ENCODE data around the gene ADAM10. TPM values are rescaled to one million over a fixed set of nuclear protein-coding genes. Genes with fewer than 3 reads are reported as not detected.

ADAM10 gene
- total and polyA plus RNA-seq, 2 of the 8 experiments (the other 6 are each of a cell fraction or from before 2014, with no cell fraction given) = 46.5 to 163 TPM

DNA sequence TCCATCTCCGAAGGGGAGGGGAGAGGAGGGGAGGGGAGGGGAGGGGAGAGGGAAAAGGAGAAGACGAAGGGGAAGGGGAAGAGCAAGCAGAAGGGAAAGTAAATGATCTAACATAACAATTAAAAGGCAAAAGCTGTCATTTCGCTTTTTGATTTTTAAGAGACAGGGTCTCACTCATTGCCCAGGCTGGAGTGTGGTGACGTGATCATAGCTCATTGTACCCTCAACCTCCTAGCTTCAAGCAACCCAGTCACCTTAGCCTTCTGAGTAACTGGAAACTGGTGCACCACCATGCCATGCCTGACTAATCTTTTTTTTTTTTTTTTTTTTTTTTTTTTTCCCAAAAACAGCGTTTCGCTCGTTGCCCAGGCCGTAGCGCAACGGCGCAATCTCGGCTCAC is 22.6 kb downstream of the ADAM10 start:
- Histone ChIP-seq H3K79me1 (ENCODE audit: low read depth, low read length) (peaks cover 7% of the 10 kb centered on the region), H3K27ac (ENCODE audit: low read depth, low read length) (no peak overlapping the region), H3K79me2 (ENCODE audit: control insufficient read depth in 1 of 2, insufficient read depth in 2 of 2, low read length in 2 of 2) (peaks cover 0 to 96% of the 10 kb centered on the region in 2 experiments; a peak in 3 of 4 replicates), H3K9me3 (ENCODE audit: insufficient read depth in 2 of 2, low read depth in 1 of 2, low read length in 1 of 2) (no peaks in the 10 kb centered on the region), H3K27me3 (replicated peaks in 1 of 4; ENCODE audit: control insufficient read depth in 3 of 4, extremely low read depth in 1 of 4, insufficient read depth in 3 of 4, low read length in 3 of 4) (no peaks in the 10 kb centered on the region), H2BK5ac (ENCODE audit: low read depth, low read length) (no peak overlapping the region), H3K4me2 (ENCODE audit: insufficient read depth in 1 of 2, low read depth in 2 of 2, low read length in 2 of 2) (no peak overlapping the region), H2AK5ac (ENCODE audit: low read depth, low read length) (no peak overlapping the region), H3K4ac (replicated peaks; ENCODE audit: insufficient read length, low read depth, low read length) (no peak overlapping the region), H4K91ac (replicated peaks; ENCODE audit: insufficient read length, low read length) (no peak overlapping the region), H3K9ac (replicated peaks in 1 of 4; ENCODE audit: extremely low read depth in 1 of 4, low read depth in 3 of 4, low read length in 3 of 4) (no peak overlapping the region), H2AFZ (ENCODE audit: low read length) (no peak overlapping the region), H3K4me1 (replicated peaks in 1 of 4; ENCODE audit: control insufficient read depth in 3 of 4, insufficient read depth in 4 of 4, low read length in 3 of 4) (no peaks in the 10 kb centered on the region; a peak in 3 of 7 replicates), H3K23ac (ENCODE audit: insufficient read length) (no peak overlapping the region), H2BK12ac (ENCODE audit: low read depth, low read length) (no peak overlapping the region), H3K4me3 (ENCODE audit: extremely low read depth in 1 of 4, insufficient read depth in 2 of 4, low read depth in 3 of 4, low read length in 4 of 4) (no peak overlapping the region), H4K5ac (ENCODE audit: insufficient read length, low read depth, low read length) (no peak overlapping the region), H4K8ac (ENCODE audit: extremely low read depth, insufficient read depth, low read length) (no peak overlapping the region), H2BK120ac (replicated peaks; ENCODE audit: low read depth, low read length) (no peak overlapping the region), H4K20me1 (replicated peaks in 1 of 2; ENCODE audit: control insufficient read depth in 1 of 2, insufficient read depth in 2 of 2, low read length in 2 of 2) (peaks cover 8 to 9% of the 10 kb centered on the region in 2 experiments), H3K18ac (ENCODE audit: extremely low read depth, low read length) (no peak overlapping the region; the same call in 1 of the 2 replicates), H2BK20ac (ENCODE audit: low read length) (no peak overlapping the region), H3K23me2 (ENCODE audit: low read depth, low read length) (no peaks in the 10 kb centered on the region), H3K14ac (ENCODE audit: insufficient read length) (no peak overlapping the region), H3K56ac (replicated peaks; ENCODE audit: insufficient read length, low read depth, low read length) (no peak overlapping the region), H2BK15ac (ENCODE audit: low read length) (no peak overlapping the region), H3K36me3 (ENCODE audit: control insufficient read depth in 2 of 4, insufficient read depth in 4 of 4, low read length in 3 of 4) (no peaks in the 10 kb centered on the region; a peak in 1 of 8 replicates)
- TF ChIP-seq MAFK (IDR thresholded peaks at IDR 0.05; ENCODE audit: low read depth, low read length) (no peak), SP4 (IDR thresholded peaks at IDR 0.05; ENCODE audit: low read length) (no peak), SIN3A (conservative IDR thresholded peaks at IDR 0.05 in 1 of 2, IDR thresholded peaks at IDR 0.05 in 1 of 2; ENCODE audit: low read depth in 1 of 2, low read length in 2 of 2) (no peak), RFX5 (IDR thresholded peaks at IDR 0.05; ENCODE audit: borderline replicate concordance, low read depth, low read length) (no peak), CBX5 (IDR thresholded peaks at IDR 0.05; ENCODE audit: low read depth, low read length) (no peak), RAD21 (IDR thresholded peaks at IDR 0.05 in 1 of 2, conservative IDR thresholded peaks at IDR 0.05 in 1 of 2; ENCODE audit: low read depth in 2 of 2, low read length in 2 of 2) (no peak), PHF8 (conservative IDR thresholded peaks at IDR 0.05; ENCODE audit: low read depth, low read length) (no peak), GTF2F1 (IDR thresholded peaks at IDR 0.05; ENCODE audit: borderline replicate concordance, low read depth, low read length) (no peak), BCL11A (IDR thresholded peaks at IDR 0.05; ENCODE audit: low read depth in 2 of 2, low read length in 2 of 2) (no peak), KDM1A (IDR thresholded peaks at IDR 0.05; ENCODE audit: borderline replicate concordance, low read length) (no peak), SIX5 (IDR thresholded peaks at IDR 0.05; ENCODE audit: low read depth, low read length) (no peak), RBBP5 (IDR thresholded peaks at IDR 0.05; ENCODE audit: borderline replicate concordance, low read depth, low read length) (no peak), TEAD4 (IDR thresholded peaks at IDR 0.05; ENCODE audit: low read depth, low read length) (no peak), SP1 (IDR thresholded peaks at IDR 0.05; ENCODE audit: low read depth, low read length) (no peak), EGR1 (IDR thresholded peaks at IDR 0.05; ENCODE audit: borderline replicate concordance, low read depth, low read length) (no peak)
- ChIA-PET POLR2A (ENCODE audit: partially characterized antibody) (interaction anchor here (0.6 kb wide), 1 partner anchor 289 kb away, joined by 3 read pairs; no protein-coding TSS in a partner anchor), CTCF (ENCODE audit: partially characterized antibody) (no interaction called here)
- DNase-seq (ENCODE audit: low read depth in 1 of 2, low spot score in 2 of 2) (no peak), FAIRE-seq (no peak)
- 92% methylated on average over 9 of the region's 12 CpGs; no CpG with 5 or more reads in 1 of the 2 experiments for WGBS, 2 experiments (ENCODE audit: extremely low coverage in 1 of 2, insufficient coverage in 1 of 2, insufficient read length in 1 of 2, insufficient replicate concordance in 2 of 2, low coverage in 1 of 2, low lambda C conversion rate in 2 of 2, missing lambda C conversion rate in 1 of 2)

Measured in H1 (cell line).